ENCODE results near the gene GOLT1A.

GOLT1A gene

GRCh38 chr1:204149107-204149506 is 64.7 kb downstream of the GOLT1A start:
- DNase-seq (ENCODE audit: low read depth, low spot score) = no peak
- H3K4me3 ChIP-seq (ENCODE audit: low read length) = no peak overlapping the region

Measured in Jurkat, Clone E6-1 (cell line).